ENCODE data around the gene AICDA. TPM values are rescaled to one million over a fixed set of nuclear protein-coding genes. Genes with fewer than 3 reads are reported as not detected.

Gene AICDA
- total RNA-seq, result under 1 TPM in 2 of 8 experiments, not detected in 6; 0.52 TPM

GRCh38 chr12:8612629-8613028, at the start of gene AICDA:
AICDA (minus strand) TSS chr12:8612859; CDS start chr12:8612767, 92 bp downstream.
- no peak for ATAC-seq (replicated peaks in 6 of 8)
- Histone ChIP-seq H3K27ac (no peak within 1 kb of the TSS), H3K4me3 (no peak within 1 kb of the TSS), H3K4me1 (replicated peaks in 1 of 2) (no peaks in the 10 kb centered on the region)
- WGBS, 10 experiments, result 13 to 80% (median 71%) methylated on average over 1 to 2 of the region's 2 CpGs; no CpG with 5 or more reads in 4 of the 10 experiments
- in situ Hi-C loops (cut with MboI; ENCODE audit: low pct_unique_long_range_greater_than_20kb in 2 of 9, low sequenced_read_pairs in 9 of 9, unreplicated experiment in 9 of 9), result no loop called here

- Histone ChIP-seq H3K4me3 (no peak overlapping the region), H3K27ac (no peak overlapping the region), H3K4me1 (replicated peaks in 1 of 2) (no peaks in the 10 kb centered on the region)
- 20 to 100% (median 68%) methylated on average over 1 to 2 of the region's 3 CpGs; no CpG with 5 or more reads in 5 of the 10 experiments for WGBS, 10 experiments
- in situ Hi-C loops (cut with MboI; ENCODE audit: low pct_unique_long_range_greater_than_20kb in 2 of 9, low sequenced_read_pairs in 9 of 9, unreplicated experiment in 9 of 9), result loop anchor here in 2 of 9 experiments (25.0 kb wide), 2 partner anchors 226 to 376 kb away; no protein-coding TSS in a partner anchor
- ATAC-seq (replicated peaks in 6 of 8), result no peak
Observed at GRCh38 chr12:8661751-8662150, 49.1 kb upstream of the AICDA start.

GRCh38 chr12:8661016-8661415, 48.4 kb upstream of the AICDA start:
- H3K4me3 ChIP-seq, result no peak overlapping the region
- no peaks in the 10 kb centered on the region for H3K4me1 ChIP-seq (replicated peaks in 1 of 2)
- ATAC-seq (replicated peaks in 6 of 8), result no peak
- no peak overlapping the region for H3K27ac ChIP-seq
- in situ Hi-C loops (cut with MboI; ENCODE audit: low pct_unique_long_range_greater_than_20kb in 2 of 9, low sequenced_read_pairs in 9 of 9, unreplicated experiment in 9 of 9), result loop anchor here in 2 of 9 experiments (25.0 kb wide), 2 partner anchors 226 to 376 kb away; no protein-coding TSS in a partner anchor
- 6 to 92% (median 62%) methylated on average over 1 to 3 of the region's 3 CpGs; no CpG with 5 or more reads in 3 of the 10 experiments for WGBS, 10 experiments

DNA sequence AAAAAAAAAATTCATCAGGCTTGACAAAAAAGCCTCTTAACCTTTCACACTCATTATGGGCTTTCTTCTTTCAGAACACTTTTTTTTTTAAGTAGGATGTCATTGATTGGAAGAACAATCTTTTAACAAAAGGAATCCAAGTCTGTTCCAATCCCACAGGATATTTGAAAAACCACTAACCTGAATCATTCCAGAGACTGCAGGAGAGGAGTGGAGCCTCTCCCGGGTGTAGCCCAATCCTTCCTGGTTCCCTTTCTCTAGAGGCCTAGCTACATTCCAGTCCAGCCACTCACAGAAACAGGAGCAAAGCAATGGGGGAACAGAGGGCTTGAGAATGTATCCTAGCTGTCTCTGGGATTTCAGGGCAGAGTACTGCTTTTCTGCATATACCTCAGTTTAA, 45.7 kb upstream of the AICDA start:
- WGBS, 10 experiments, result 0 to 60% (median 29%) methylated on average over 1 of the region's 1 CpG; no CpG with 5 or more reads in 3 of the 10 experiments
- no peak overlapping the region for H3K27ac ChIP-seq
- no peaks in the 10 kb centered on the region for H3K4me1 ChIP-seq (replicated peaks in 1 of 2)
- no peak overlapping the region for H3K4me3 ChIP-seq
- ATAC-seq (replicated peaks in 6 of 8), result peak in 1 of 8 experiments; percentile 21
- in situ Hi-C loops (cut with MboI; ENCODE audit: low pct_unique_long_range_greater_than_20kb in 2 of 9, low sequenced_read_pairs in 9 of 9, unreplicated experiment in 9 of 9), result loop anchor here in 3 of 9 experiments (10.0 to 25.0 kb wide), 3 partner anchors 229 to 386 kb away; no protein-coding TSS in a partner anchor

DNA sequence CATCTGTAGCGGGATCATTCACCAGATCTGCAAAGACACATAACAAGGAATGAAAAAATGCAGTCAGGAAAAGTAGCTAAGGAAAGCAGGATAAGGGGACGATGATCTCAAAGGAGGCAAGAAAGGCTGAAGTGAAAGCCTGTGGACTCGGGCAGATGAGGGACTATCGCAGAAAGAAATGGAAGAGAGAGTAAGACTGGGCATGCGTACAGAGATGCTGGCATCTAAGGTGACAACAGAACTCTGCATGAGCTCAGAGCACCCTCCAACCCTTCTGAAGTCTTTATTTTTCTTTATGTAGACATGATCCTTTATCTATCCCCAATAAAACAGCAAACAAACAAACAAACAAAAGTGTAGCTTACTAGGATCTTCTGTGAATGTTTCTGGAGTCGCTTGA, 42.8 kb upstream of the AICDA start:
- WGBS, 10 experiments, result 51 to 100% (median 88%) methylated on average over 1 to 6 of the region's 6 CpGs
- in situ Hi-C loops (cut with MboI; ENCODE audit: low pct_unique_long_range_greater_than_20kb in 2 of 9, low sequenced_read_pairs in 9 of 9, unreplicated experiment in 9 of 9), result loop anchor here in 3 of 9 experiments (10.0 to 25.0 kb wide), 3 partner anchors 232 to 389 kb away; no protein-coding TSS in a partner anchor
- no peak overlapping the region for H3K27ac ChIP-seq
- no peak for ATAC-seq (replicated peaks in 6 of 8)
- H3K4me1 ChIP-seq (replicated peaks in 1 of 2), result no peaks in the 10 kb centered on the region
- no peak overlapping the region for H3K4me3 ChIP-seq

- ATAC-seq (replicated peaks in 6 of 8), result no peak
- 45 to 100% (median 81%) methylated on average over 1 to 7 of the region's 8 CpGs for WGBS, 10 experiments
- in situ Hi-C loops (cut with MboI; ENCODE audit: low pct_unique_long_range_greater_than_20kb in 2 of 9, low sequenced_read_pairs in 9 of 9, unreplicated experiment in 9 of 9), result no loop called here
- Histone ChIP-seq H3K27ac (no peak overlapping the region), H3K4me1 (replicated peaks in 1 of 2) (no peaks in the 10 kb centered on the region), H3K4me3 (no peak overlapping the region)
Observed at GRCh38 chr12:8648576-8649205, 36.0 kb upstream of the AICDA start.

DNA sequence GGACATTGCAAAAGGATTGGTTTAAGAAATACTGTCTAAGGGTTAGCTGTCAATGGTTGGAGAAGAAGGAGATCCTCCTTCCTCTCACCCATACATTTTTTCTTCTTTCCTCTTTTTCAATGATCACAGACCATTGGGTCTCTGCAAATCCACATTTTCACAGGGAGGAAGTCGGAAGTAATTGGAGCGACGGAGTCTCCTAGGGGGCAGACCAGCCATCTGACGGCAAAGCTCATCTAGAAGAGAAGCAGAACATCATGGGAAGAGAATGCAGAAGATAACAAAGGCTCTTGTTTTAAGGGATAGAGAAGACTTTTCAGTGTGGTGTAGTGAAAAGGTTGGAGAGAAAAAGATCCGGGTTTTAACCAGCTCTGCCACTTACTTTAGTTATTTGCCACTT, 35.3 kb upstream of the AICDA start:
- in situ Hi-C loops (cut with MboI; ENCODE audit: low pct_unique_long_range_greater_than_20kb in 2 of 9, low sequenced_read_pairs in 9 of 9, unreplicated experiment in 9 of 9), result no loop called here
- no peak for ATAC-seq (replicated peaks in 6 of 8)

GRCh38 chr12:8644345-8645248, 31.9 kb upstream of the AICDA start:
- Histone ChIP-seq H3K4me3 (no peak overlapping the region), H3K27ac (no peak overlapping the region), H3K4me1 (replicated peaks in 1 of 2) (no peaks in the 10 kb centered on the region)
- 34 to 100% (median 74%) methylated on average over 1 to 5 of the region's 5 CpGs for WGBS, 10 experiments
- ATAC-seq (replicated peaks in 6 of 8), result no peak
- in situ Hi-C loops (cut with MboI; ENCODE audit: low pct_unique_long_range_greater_than_20kb in 2 of 9, low sequenced_read_pairs in 9 of 9, unreplicated experiment in 9 of 9), result no loop called here

More for the DNA sequence above, 35.3 kb upstream of the AICDA start:
- no peaks in the 10 kb centered on the region for H3K4me1 ChIP-seq (replicated peaks in 1 of 2)
- H3K27ac ChIP-seq, result no peak overlapping the region
- WGBS, 10 experiments, result 67 to 100% (median 87%) methylated on average over 1 to 5 of the region's 5 CpGs; no CpG with 5 or more reads in 2 of the 10 experiments
- no peak overlapping the region for H3K4me3 ChIP-seq

DNA sequence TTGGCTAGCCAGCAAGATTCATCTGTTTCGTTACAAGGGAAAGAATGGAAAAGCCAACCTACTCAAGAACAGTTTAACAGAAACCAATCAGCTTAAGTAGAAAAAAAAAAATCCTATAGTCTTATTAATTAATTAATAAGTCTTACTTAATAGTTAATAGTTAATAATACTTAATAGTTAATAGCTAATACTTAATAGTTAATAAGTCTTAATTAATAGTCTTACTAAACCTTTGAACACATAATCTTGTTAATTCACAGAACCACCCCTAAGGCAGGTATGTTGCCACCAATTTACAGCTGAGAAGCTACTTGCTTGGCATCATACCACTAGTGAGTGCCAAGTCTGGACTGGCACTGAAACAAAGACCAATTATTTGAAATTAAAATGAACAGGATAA, 30.1 kb upstream of the AICDA start:
- no peak overlapping the region for H3K4me3 ChIP-seq
- no peaks in the 10 kb centered on the region for H3K4me1 ChIP-seq (replicated peaks in 1 of 2)
- no peak for ATAC-seq (replicated peaks in 6 of 8)
- WGBS, 10 experiments, result 63 to 100% (median 86%) methylated on average over 1 of the region's 1 CpG; no CpG with 5 or more reads in 3 of the 10 experiments
- in situ Hi-C loops (cut with MboI; ENCODE audit: low pct_unique_long_range_greater_than_20kb in 2 of 9, low sequenced_read_pairs in 9 of 9, unreplicated experiment in 9 of 9), result no loop called here
- no peak overlapping the region for H3K27ac ChIP-seq

- ATAC-seq (replicated peaks in 6 of 8), result no peak
- 83 to 100% (median 96%) methylated on average over 1 to 2 of the region's 2 CpGs; no CpG with 5 or more reads in 6 of the 10 experiments for WGBS, 10 experiments
- no peaks in the 10 kb centered on the region for H3K4me1 ChIP-seq (replicated peaks in 1 of 2)
- no peak overlapping the region for H3K27ac ChIP-seq
- H3K4me3 ChIP-seq, result no peak overlapping the region
- in situ Hi-C loops (cut with MboI; ENCODE audit: low pct_unique_long_range_greater_than_20kb in 2 of 9, low sequenced_read_pairs in 9 of 9, unreplicated experiment in 9 of 9), result no loop called here
Observed at GRCh38 chr12:8639936-8640335, 27.3 kb upstream of the AICDA start.

DNA sequence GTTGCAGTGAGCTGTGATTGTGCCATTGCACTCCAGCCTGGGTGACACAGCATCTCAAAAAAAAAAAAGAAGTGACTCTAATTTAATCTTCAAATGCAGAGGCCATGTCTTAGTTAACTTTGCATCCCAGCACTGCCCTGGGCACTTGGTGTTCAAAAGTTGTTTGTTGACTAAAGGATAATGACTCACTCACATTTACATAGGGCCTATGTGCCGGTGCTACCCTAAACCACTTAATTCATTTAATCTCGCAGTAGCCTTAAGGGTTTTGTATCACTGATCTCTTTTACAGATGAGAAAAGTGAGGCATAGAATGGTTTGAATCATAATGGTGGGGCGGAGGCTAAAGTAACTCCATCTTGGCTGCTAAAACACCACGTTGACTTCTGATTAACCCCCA, 26.3 kb upstream of the AICDA start:
- 42 to 100% (median 73%) methylated on average over 1 to 4 of the region's 4 CpGs; no CpG with 5 or more reads in 1 of the 10 experiments for WGBS, 10 experiments
- in situ Hi-C loops (cut with MboI; ENCODE audit: low pct_unique_long_range_greater_than_20kb in 2 of 9, low sequenced_read_pairs in 9 of 9, unreplicated experiment in 9 of 9), result no loop called here
- Histone ChIP-seq H3K27ac (no peak overlapping the region), H3K4me3 (no peak overlapping the region), H3K4me1 (replicated peaks in 1 of 2) (no peaks in the 10 kb centered on the region)
- peak in 3 of 8 experiments; percentile 41 to 85 (median 79) for ATAC-seq (replicated peaks in 6 of 8)

- in situ Hi-C loops (cut with MboI; ENCODE audit: low pct_unique_long_range_greater_than_20kb in 2 of 9, low sequenced_read_pairs in 9 of 9, unreplicated experiment in 9 of 9), result no loop called here
- H3K4me3 ChIP-seq, result no peak overlapping the region
- ATAC-seq (replicated peaks in 6 of 8), result peak in 2 of 8 experiments; percentile 30 to 34
- no peaks in the 10 kb centered on the region for H3K4me1 ChIP-seq (replicated peaks in 1 of 2)
- 50 to 100% (median 100%) methylated on average over 1 to 3 of the region's 4 CpGs; no CpG with 5 or more reads in 3 of the 10 experiments for WGBS, 10 experiments
- H3K27ac ChIP-seq, result no peak overlapping the region
Observed at GRCh38 chr12:8637666-8638065, 25.0 kb upstream of the AICDA start.

DNA sequence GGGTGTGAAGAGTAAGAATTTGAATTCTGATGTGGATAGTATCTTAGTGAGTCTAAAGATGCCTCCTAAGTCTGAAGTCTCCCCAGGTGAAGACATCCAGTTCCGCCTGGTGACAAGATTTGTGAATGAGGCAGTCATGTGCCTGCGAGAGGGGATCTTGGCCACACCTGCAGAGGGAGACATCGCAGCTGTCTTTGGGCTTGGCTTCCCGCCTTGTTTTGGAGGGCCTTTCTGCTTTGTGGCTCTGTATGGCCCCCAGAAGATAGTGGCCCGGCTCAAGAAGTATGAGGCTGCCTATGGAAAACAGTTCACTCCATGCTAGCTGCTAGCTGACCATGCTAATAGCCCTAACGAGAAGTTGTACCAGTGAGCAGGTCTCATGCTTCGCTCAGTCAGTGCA, 24.6 kb upstream of the AICDA start:
- ATAC-seq (replicated peaks in 6 of 8), result no peak
- 57 to 100% (median 91%) methylated on average over 1 to 5 of the region's 7 CpGs; no CpG with 5 or more reads in 2 of the 10 experiments for WGBS, 10 experiments
- Histone ChIP-seq H3K4me3 (no peak overlapping the region), H3K27ac (no peak overlapping the region), H3K4me1 (replicated peaks in 1 of 2) (no peaks in the 10 kb centered on the region)
- in situ Hi-C loops (cut with MboI; ENCODE audit: low pct_unique_long_range_greater_than_20kb in 2 of 9, low sequenced_read_pairs in 9 of 9, unreplicated experiment in 9 of 9), result no loop called here
